ENCODE results near the gene FAM53A.

FAM53A gene

GRCh38 chr4:1648962-1649361, 35.2 kb downstream of the FAM53A start:
- TF ChIP-seq, protein P1, sequence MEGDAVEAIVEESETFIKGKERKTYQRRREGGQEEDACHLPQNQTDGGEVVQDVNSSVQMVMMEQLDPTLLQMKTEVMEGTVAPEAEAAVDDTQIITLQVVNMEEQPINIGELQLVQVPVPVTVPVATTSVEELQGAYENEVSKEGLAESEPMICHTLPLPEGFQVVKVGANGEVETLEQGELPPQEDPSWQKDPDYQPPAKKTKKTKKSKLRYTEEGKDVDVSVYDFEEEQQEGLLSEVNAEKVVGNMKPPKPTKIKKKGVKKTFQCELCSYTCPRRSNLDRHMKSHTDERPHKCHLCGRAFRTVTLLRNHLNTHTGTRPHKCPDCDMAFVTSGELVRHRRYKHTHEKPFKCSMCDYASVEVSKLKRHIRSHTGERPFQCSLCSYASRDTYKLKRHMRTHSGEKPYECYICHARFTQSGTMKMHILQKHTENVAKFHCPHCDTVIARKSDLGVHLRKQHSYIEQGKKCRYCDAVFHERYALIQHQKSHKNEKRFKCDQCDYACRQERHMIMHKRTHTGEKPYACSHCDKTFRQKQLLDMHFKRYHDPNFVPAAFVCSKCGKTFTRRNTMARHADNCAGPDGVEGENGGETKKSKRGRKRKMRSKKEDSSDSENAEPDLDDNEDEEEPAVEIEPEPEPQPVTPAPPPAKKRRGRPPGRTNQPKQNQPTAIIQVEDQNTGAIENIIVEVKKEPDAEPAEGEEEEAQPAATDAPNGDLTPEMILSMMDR (IDR thresholded peaks at IDR 0.05; ENCODE audit: low read depth, low read length), result no peak
- no peak for DNase-seq (ENCODE audit: extremely low read depth, low read depth)

GRCh38 chr4:1647432-1647831, 36.7 kb downstream of the FAM53A start:
- TF ChIP-seq, protein P1 (IDR thresholded peaks at IDR 0.05; ENCODE audit: low read depth, low read length), result no peak
- DNase-seq (ENCODE audit: extremely low read depth, low read depth), result no peak

DNA sequence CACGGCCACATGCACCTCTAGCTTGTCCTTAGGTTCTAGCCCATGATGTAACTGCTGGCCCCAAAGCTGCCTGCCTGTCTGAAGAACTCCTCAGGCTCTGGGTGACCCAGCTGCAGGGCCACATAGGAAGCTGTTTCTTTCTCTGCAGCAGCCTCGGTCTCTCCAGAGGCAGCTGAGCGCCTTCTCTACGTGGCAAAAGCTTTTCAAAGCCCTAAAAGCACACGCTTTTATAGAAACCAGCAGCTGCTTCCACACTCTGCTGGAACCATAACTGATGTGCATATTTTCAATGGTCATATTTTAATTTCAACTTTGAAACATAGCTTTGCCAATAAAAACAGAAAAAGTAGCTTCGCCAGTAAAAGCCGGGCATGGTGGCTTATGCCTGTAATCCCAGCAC, 37.4 kb downstream of the FAM53A start:
- no peak for DNase-seq (ENCODE audit: extremely low read depth, low read depth)
- TF ChIP-seq, protein P1 (IDR thresholded peaks at IDR 0.05; ENCODE audit: low read depth, low read length), result no peak

DNA sequence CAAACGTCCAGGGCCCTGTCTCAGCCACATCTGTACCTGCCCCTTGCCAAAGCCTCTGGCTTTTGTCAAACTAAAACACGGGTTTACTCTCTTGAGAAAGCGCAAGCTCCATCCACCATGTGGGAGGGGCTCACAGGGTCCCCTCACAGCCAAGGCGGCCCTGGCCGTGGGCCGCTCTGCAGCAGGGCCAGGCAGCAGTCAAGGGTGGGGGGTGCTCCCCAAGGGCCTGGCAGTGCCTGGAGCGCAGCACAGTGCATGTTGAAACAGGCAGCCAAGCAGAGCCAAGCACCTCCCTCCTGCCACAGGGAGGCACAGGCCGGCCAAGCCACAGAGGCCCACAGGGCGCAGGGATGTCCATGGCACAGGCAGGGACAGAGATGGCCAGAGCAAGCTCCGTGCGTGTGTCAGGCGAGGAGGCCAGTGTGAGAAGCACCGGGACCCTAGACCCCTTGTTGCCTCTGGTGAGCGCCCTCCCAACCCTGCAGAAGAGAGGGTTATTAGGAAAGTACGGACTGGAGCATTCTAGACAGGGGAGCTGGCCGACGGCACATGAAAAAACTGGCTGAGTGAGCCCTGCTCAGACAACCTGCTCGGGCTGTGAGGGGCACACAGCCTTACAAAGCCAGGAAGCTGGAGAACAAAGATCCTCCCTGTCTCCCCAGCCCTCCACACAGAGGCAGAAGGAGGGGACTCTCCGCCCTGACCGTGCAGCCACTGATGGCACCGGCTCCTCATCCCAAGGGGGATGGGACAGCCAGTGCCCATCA, 39.0 kb downstream of the FAM53A start:
- TF ChIP-seq, protein P1 (IDR thresholded peaks at IDR 0.05; ENCODE audit: low read depth, low read length), result no peak
- DNase-seq (ENCODE audit: extremely low read depth, low read depth), result no peak

GRCh38 chr4:1643971-1644735, 40.0 kb downstream of the FAM53A start:
- TF ChIP-seq, protein P1 (IDR thresholded peaks at IDR 0.05; ENCODE audit: low read depth, low read length), result no peak
- DNase-seq (ENCODE audit: extremely low read depth, low read depth), result no peak

DNA sequence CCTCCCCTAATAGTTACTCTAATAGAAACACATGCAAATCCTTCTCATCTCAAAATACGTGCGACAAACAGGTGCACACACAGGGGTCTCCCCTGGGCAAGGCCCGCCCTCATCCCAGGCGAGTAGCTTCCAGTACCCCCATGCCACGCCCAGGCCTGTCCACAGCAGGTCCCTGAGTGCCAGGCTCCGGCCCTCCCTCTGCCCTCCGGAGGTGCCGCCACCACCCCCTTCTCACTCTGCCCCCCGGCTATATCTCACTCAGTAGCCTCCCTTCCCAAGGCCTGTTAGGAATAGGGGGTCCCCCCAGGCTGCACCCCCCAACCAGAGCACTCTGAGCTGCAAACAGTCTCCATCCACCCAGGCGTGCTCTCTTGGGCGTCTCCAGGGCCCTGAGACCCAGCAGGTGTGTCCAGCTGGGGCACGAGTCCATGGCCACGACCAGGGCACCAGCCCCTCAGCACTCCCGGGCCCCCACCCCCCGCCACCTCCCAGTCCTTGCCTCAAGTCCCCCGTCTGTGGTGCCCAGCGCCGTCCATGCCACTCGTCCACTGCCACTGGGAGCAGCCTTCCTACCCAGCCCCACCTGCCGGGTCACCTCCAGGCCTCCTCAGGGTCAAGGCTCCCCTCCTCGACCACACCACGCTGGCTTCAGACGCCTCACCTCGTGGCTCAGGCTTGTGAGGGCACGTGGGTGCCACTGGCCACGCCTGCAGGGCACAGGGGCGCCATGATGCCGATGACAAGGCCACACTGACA, 41.7 kb downstream of the FAM53A start:
- no peak for DNase-seq (ENCODE audit: extremely low read depth, low read depth)
- TF ChIP-seq, protein P1 (IDR thresholded peaks at IDR 0.05; ENCODE audit: low read depth, low read length), result no peak
